Mucosa of gallbladder (tissue), 1 donor: ENCODE data around the gene MBP. TPM values are rescaled to one million over a fixed set of nuclear protein-coding genes. Genes with fewer than 3 reads are reported as not detected.
"Not testable (repeated sequence)": the region's sequence is repeated elsewhere in the genome, so short reads cannot be mapped to it uniquely, and the experiment has no call there.

ENCODE experiments used
- DNase-seq: peaks from one replicate; pipeline ENCODE4 v3.0.0-alpha.2; 2020; ENCODE audit warnings: low spot score
- total RNA-seq: library from RNA; stranded (reverse); gene quantifications from one replicate; pipeline ENCODE4 v1.2.1, GENCODE V29; 2021
- donor health status: DM: no; HTN: no; CAD: no.

Gene MBP
- total RNA-seq, 1 donor from 2014 or later, result 91.4 TPM

GRCh38 chr18:77023102-77023782, 109.3 kb downstream of the MBP start:
- no peak for DNase-seq

GRCh38 chr18:77022556-77022955, 110.0 kb downstream of the MBP start:
- DNase-seq, result no peak

- no peak for DNase-seq
Measured at GRCh38 chr18:77022116-77022515, 110.5 kb downstream of the MBP start.

GRCh38 chr18:77021478-77021877, 111.1 kb downstream of the MBP start:
- not testable (repeated sequence) for DNase-seq

- DNase-seq, result no peak
Measured at GRCh38 chr18:77021075-77021474, 111.5 kb downstream of the MBP start.

GRCh38 chr18:77020561-77020960, 112.0 kb downstream of the MBP start:
- no peak for DNase-seq

- no peak for DNase-seq
Measured at GRCh38 chr18:77019641-77020040, 112.9 kb downstream of the MBP start.

- not testable (repeated sequence) for DNase-seq
Measured at GRCh38 chr18:77018650-77019049, 113.9 kb downstream of the MBP start.

GRCh38 chr18:77017355-77017754, 115.2 kb downstream of the MBP start:
- DNase-seq, result no peak

- DNase-seq, result no peak
Measured at GRCh38 chr18:77016936-77017335, 115.6 kb downstream of the MBP start.

- DNase-seq, result no peak
Measured at GRCh38 chr18:77015771-77016710, 116.5 kb downstream of the MBP start.

- DNase-seq, result no peak
Measured at GRCh38 chr18:77015169-77015568, 117.4 kb downstream of the MBP start.

GRCh38 chr18:77014538-77014937, 118.0 kb downstream of the MBP start:
- no peak for DNase-seq

- DNase-seq, result no peak
Measured at GRCh38 chr18:77013811-77014521, 118.6 kb downstream of the MBP start.

GRCh38 chr18:77012806-77013541, 119.6 kb downstream of the MBP start:
- no peak for DNase-seq

- DNase-seq, result no peak
Measured at GRCh38 chr18:77012120-77012519, 120.5 kb downstream of the MBP start.

- no peak for DNase-seq
Measured at GRCh38 chr18:77009675-77010074, 122.9 kb downstream of the MBP start.

GRCh38 chr18:77008576-77009315, 123.8 kb downstream of the MBP start:
- no peak for DNase-seq

GRCh38 chr18:77008006-77008405, 124.6 kb downstream of the MBP start:
- no peak for DNase-seq

- no peak for DNase-seq
Measured at GRCh38 chr18:77007251-77007650, 125.3 kb downstream of the MBP start.
